ENCODE results near the gene ISY1.
A peak's percentile ranks its signal among the peaks of the same experiment; 100 is the strongest.
"Not testable (repeated sequence)": the region's sequence is repeated elsewhere in the genome, so short reads cannot be mapped to it uniquely, and the experiment has no call there.

ISY1 gene

GRCh38 chr3:129160891-129161859 is at the start of gene ISY1:
Gene ISY1, minus strand, starts transcription at chr3:129161063. Its CDS starts 88 bp downstream, at chr3:129160975.
- in situ Hi-C loops (cut with HindIII; ENCODE audit: low pct_ligation_motif_present, low pct_unique_long_range_greater_than_20kb, low sequenced_read_pairs) = no loop called here

GRCh38 chr3:129207479-129207878 is 46.6 kb upstream of the ISY1 start:
- no peak for DNase-seq
- in situ Hi-C loops (cut with HindIII; ENCODE audit: low pct_ligation_motif_present, low pct_unique_long_range_greater_than_20kb, low sequenced_read_pairs) = no loop called here

More at GRCh38 chr3:129160891-129161859, at the start of gene ISY1:
- DNase-seq = peak; percentile 92

GRCh38 chr3:129205109-129205832 is 44.4 kb upstream of the ISY1 start:
- in situ Hi-C loops (cut with HindIII; ENCODE audit: low pct_ligation_motif_present, low pct_unique_long_range_greater_than_20kb, low sequenced_read_pairs) = no loop called here
- DNase-seq = no peak

GRCh38 chr3:129204473-129204872 is 43.6 kb upstream of the ISY1 start:
- DNase-seq = no peak
- in situ Hi-C loops (cut with HindIII; ENCODE audit: low pct_ligation_motif_present, low pct_unique_long_range_greater_than_20kb, low sequenced_read_pairs) = no loop called here

GRCh38 chr3:129199366-129199765 is 38.5 kb upstream of the ISY1 start:
- in situ Hi-C loops (cut with HindIII; ENCODE audit: low pct_ligation_motif_present, low pct_unique_long_range_greater_than_20kb, low sequenced_read_pairs) = no loop called here
- no peak for DNase-seq

GRCh38 chr3:129197321-129197720 is 36.5 kb upstream of the ISY1 start:
- in situ Hi-C loops (cut with HindIII; ENCODE audit: low pct_ligation_motif_present, low pct_unique_long_range_greater_than_20kb, low sequenced_read_pairs) = no loop called here
- DNase-seq = no peak

- no peak for DNase-seq
- in situ Hi-C loops (cut with HindIII; ENCODE audit: low pct_ligation_motif_present, low pct_unique_long_range_greater_than_20kb, low sequenced_read_pairs) = no loop called here
Observed at GRCh38 chr3:129196601-129197000, 35.7 kb upstream of the ISY1 start.

GRCh38 chr3:129195731-129196256 is 34.9 kb upstream of the ISY1 start:
- in situ Hi-C loops (cut with HindIII; ENCODE audit: low pct_ligation_motif_present, low pct_unique_long_range_greater_than_20kb, low sequenced_read_pairs) = no loop called here
- DNase-seq = peak; percentile 82

GRCh38 chr3:129189793-129190192 is 28.9 kb upstream of the ISY1 start:
- DNase-seq; in situ Hi-C loops (cut with HindIII; ENCODE audit: low pct_ligation_motif_present, low pct_unique_long_range_greater_than_20kb, low sequenced_read_pairs): not testable (repeated sequence)

- in situ Hi-C loops (cut with HindIII; ENCODE audit: low pct_ligation_motif_present, low pct_unique_long_range_greater_than_20kb, low sequenced_read_pairs) = no loop called here
- no peak for DNase-seq
Observed at GRCh38 chr3:129187857-129188256, 27.0 kb upstream of the ISY1 start.

GRCh38 chr3:129185783-129186182 is 24.9 kb upstream of the ISY1 start:
- in situ Hi-C loops (cut with HindIII; ENCODE audit: low pct_ligation_motif_present, low pct_unique_long_range_greater_than_20kb, low sequenced_read_pairs) = no loop called here
- DNase-seq = no peak

GRCh38 chr3:129184784-129185542 is 24.1 kb upstream of the ISY1 start:
- in situ Hi-C loops (cut with HindIII; ENCODE audit: low pct_ligation_motif_present, low pct_unique_long_range_greater_than_20kb, low sequenced_read_pairs); DNase-seq: not testable (repeated sequence)

GRCh38 chr3:129184396-129184657 is 23.5 kb upstream of the ISY1 start:
- no peak for DNase-seq
- in situ Hi-C loops (cut with HindIII; ENCODE audit: low pct_ligation_motif_present, low pct_unique_long_range_greater_than_20kb, low sequenced_read_pairs) = no loop called here

- in situ Hi-C loops (cut with HindIII; ENCODE audit: low pct_ligation_motif_present, low pct_unique_long_range_greater_than_20kb, low sequenced_read_pairs) = no loop called here
- DNase-seq = peak; percentile 92
Observed at GRCh38 chr3:129183569-129184395, 22.9 kb upstream of the ISY1 start, which contains the start of gene CNBP. Gene CNBP, minus strand, starts transcription at chr3:129183896. Its CDS starts 12,139 bp downstream, at chr3:129171757.

GRCh38 chr3:129182390-129183185 is 21.7 kb upstream of the ISY1 start:
- in situ Hi-C loops (cut with HindIII; ENCODE audit: low pct_ligation_motif_present, low pct_unique_long_range_greater_than_20kb, low sequenced_read_pairs) = no loop called here
- DNase-seq = no peak

- no peak for DNase-seq
- in situ Hi-C loops (cut with HindIII; ENCODE audit: low pct_ligation_motif_present, low pct_unique_long_range_greater_than_20kb, low sequenced_read_pairs) = no loop called here
Observed at GRCh38 chr3:129181819-129182218, 21.0 kb upstream of the ISY1 start.

- in situ Hi-C loops (cut with HindIII; ENCODE audit: low pct_ligation_motif_present, low pct_unique_long_range_greater_than_20kb, low sequenced_read_pairs) = no loop called here
- DNase-seq = no peak
Observed at GRCh38 chr3:129180461-129180860, 19.6 kb upstream of the ISY1 start.

All from ACHN (cell line).